GM12891 (cell line): Measurements from ENCODE around the gene BCL2.

Experiments used
- DNase-seq: peaks from one replicate; pipeline ENCODE4 v3.0.0; 2011; ENCODE audit warnings: low spot score; ENCODE audit not compliant: insufficient read length
- FAIRE-seq: peaks from 2 replicates; lab custom pipeline; 2011; peaks lifted over from hg19 to GRCh38; lab: Jason Lieb, UNC
- PAX5 ChIP-seq: IDR thresholded peaks from 2 replicates; pipeline ENCODE4 v1.6.1; 2011; ENCODE audit warnings: low read length, moderate library complexity, mild to moderate bottlenecking; ENCODE audit not compliant: insufficient read depth, severe bottlenecking
- POLR2A ChIP-seq: IDR thresholded peaks from 2 replicates; pipeline ENCODE4 v1.6.1; 2011; ENCODE audit warnings: low read depth, low read length, control low read depth
- POLR2AphosphoS5 ChIP-seq: IDR thresholded peaks from 2 replicates; pipeline ENCODE4 v1.6.1; 2011; ENCODE audit warnings: low read depth, low read length, control low read depth
- POU2F2 ChIP-seq: IDR thresholded peaks from 2 replicates; pipeline ENCODE4 v1.6.1; 2011; ENCODE audit warnings: low read depth, mild to moderate bottlenecking, control low read depth, low read length, moderate library complexity
- SPI1 ChIP-seq: IDR thresholded peaks from 2 replicates; pipeline ENCODE4 v1.6.1; 2011; ENCODE audit warnings: low read depth, low read length, control low read depth
- TAF1 ChIP-seq: IDR thresholded peaks from 2 replicates; pipeline ENCODE4 v1.6.1; 2011; ENCODE audit warnings: low read depth, low read length, control low read depth

Gene BCL2

DNA sequence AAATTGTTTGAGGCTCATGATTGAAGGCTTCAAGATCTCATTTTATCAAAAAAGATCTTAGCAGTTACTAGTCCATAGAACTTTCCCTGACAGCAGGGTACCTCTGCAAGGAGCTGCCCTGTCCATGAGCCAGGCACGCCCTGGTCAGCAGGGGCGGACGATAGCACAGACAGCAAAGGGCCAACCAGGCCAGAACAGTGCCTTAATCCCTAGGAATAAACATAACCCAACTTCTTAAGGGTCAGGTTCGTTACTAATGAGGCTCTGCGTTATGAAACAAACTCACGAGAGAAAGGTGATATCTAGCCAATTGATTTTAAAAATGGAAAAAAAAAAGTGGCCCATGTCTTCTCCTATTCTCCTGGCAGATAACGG lies 59.2 kb downstream of the BCL2 start:
- DNase-seq: no peak
- no peak for TF ChIP-seq PAX5
- TF ChIP-seq TAF1: no peak
- TF ChIP-seq POU2F2: no peak
- TF ChIP-seq POLR2AphosphoS5: no peak
- no peak for TF ChIP-seq SPI1
- TF ChIP-seq POLR2A: no peak
- no peak for FAIRE-seq

DNA sequence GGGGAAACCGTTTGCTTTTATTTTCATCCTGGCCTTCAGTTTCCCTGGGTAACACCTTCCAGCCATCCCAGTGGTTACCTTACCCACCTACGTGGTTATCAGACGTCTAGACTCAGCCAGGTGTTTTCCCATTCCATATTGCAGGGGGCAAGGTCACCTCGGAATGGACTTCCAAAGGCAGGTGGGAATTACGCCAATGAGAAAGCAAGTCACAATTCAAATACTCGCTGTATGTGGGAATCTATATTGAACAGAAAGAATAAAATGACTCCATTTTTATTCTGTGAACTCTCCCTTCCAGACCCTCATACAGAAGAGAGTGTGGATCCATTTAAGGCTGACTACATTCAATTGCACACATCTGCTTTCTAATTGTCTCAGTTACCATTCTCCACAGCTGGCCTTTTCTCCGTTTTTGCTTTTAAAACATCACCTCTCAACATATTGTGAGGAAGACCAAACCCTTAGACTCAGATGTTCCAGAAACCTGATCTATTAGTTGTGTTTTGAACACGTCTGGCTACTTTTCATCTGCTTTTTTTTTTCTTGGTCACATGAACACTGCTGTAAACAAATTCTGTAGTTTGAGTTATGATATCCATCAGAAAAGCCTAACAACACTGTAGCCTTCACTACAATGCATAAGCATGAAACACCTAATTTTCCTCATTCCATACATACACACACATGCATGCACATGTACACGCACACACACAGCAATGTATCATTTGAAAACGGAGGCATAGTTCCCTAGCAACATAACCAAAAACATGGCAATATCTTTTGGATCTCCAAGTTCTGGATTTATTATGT lies 59.8 kb downstream of the BCL2 start:
- FAIRE-seq (peak; percentile 45), DNase-seq (no peak)
- TF ChIP-seq PAX5 (no peak), TAF1 (no peak), POLR2AphosphoS5 (no peak), POLR2A (no peak), POU2F2 (no peak), SPI1 (no peak)

DNA sequence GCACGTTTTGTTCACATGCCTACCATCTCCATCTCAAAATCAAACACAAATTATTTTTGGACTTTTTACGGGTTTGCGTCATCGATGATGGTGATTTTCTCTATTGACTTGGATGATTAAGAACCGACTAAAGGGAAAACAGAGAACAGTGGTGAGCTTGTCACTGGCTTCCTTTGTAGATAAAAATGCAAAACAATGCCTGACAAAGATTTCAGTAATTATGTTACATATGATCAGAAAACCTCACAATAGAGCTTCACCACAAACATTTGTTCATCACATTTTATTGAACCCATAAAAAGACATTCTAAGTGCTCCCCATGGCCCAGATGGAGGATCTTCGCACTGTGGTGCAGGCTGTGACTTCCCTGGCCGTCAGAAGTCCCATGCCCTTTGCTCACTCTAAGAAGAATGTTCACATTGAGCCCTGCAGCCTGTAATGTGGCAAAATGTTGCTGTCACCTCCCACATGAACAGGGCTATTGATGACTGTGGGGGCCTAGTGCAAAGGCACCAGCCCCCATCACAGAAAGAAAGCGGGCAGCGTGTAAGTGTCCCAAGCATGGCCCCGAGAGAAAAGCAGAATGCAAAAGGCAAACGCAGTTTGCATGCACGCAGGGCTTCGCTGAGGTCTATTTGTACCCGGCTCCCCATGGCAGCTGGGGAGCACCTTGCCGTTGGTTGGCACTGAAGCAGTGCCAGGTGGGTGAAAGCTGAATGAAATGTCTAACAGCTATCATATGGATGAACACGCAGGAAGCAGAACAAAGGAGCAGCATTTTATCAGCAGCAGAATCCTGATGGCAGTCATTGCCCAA lies 60.6 kb downstream of the BCL2 start:
- TF ChIP-seq TAF1 (no peak), SPI1 (no peak), POLR2AphosphoS5 (no peak), PAX5 (no peak), POU2F2 (no peak), POLR2A (no peak)
- FAIRE-seq (peak; percentile 38), DNase-seq (no peak)

DNA sequence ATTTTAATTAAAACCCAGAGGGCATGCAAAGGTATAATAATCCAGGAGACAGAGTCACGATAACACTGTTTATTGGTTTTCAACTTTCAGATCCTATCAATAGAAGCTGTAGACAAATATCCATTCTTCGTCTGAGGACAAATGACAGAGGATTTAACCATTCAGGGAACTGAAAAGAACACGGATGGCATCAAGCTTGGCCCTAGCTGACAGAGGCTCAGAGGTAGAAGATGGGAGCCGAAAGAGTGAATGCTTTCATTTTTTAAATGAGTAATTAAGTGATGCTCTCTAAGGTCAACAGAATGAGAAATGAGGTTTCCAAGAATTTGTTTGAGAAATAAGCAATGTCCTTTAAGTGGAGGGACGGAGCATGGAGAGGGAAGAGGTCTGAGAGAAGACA lies 62.1 kb downstream of the BCL2 start:
- DNase-seq: no peak
- no peak for FAIRE-seq
- TF ChIP-seq POLR2AphosphoS5: no peak
- TF ChIP-seq PAX5: no peak
- TF ChIP-seq SPI1: no peak
- TF ChIP-seq POU2F2: no peak
- TF ChIP-seq TAF1: no peak
- TF ChIP-seq POLR2A: no peak

DNA sequence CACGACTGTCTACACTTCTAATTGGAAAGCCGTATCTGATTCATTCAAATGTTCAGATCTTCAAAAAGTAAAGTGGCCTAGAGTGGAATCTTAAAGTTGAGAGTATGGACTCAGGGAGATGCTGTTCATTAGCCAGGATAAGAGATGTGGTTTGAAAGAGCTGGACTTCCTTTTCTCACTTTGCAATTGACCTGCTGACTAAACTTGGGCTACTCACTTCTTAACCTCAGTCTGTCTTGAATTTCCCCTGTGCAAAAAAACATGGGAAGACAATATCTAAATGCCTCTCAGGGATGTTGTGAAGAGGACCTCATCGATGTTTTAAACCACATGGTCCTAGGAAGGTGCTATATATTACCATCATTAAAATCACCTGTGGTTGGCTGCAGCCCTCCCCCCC lies 64.1 kb downstream of the BCL2 start:
- FAIRE-seq: no peak

DNA sequence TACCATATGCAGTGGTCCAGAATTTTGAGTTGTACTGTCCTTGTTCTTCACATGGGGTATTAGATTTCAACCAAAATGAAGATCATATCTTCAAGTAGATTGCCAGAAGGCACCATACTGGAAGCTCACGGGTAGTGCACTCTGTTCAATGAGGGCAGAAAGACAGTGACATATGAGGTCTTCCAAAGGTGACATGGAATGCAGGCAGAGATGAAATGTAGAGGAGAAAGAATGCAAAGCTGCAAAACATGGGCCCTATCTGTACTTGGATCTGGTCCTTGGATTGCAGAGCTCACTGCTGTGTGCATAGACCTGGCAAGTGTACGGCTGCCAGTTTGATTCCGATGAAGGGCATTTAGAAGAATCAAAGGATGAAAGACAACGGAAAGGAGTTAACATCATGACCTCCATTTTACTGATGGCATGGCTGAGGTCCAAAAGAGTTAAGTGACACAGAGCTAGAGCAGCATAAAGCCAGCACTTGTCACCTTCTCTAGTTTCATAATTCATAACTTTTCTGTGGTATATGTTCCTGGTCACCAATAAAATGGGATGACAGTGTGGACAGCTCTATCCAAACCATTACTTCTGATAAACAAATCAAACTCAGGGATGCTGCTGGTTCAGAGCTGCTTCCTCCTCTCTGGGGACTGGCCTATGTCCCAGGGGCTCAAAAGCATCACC lies 64.7 kb downstream of the BCL2 start:
- no peak for TF ChIP-seq POU2F2
- FAIRE-seq (peak; percentile 79), DNase-seq (no peak)

More for the DNA sequence above, 64.1 kb downstream of the BCL2 start:
- no peak for DNase-seq
- no peak for TF ChIP-seq POU2F2
- TF ChIP-seq SPI1: peak; percentile 70

DNA sequence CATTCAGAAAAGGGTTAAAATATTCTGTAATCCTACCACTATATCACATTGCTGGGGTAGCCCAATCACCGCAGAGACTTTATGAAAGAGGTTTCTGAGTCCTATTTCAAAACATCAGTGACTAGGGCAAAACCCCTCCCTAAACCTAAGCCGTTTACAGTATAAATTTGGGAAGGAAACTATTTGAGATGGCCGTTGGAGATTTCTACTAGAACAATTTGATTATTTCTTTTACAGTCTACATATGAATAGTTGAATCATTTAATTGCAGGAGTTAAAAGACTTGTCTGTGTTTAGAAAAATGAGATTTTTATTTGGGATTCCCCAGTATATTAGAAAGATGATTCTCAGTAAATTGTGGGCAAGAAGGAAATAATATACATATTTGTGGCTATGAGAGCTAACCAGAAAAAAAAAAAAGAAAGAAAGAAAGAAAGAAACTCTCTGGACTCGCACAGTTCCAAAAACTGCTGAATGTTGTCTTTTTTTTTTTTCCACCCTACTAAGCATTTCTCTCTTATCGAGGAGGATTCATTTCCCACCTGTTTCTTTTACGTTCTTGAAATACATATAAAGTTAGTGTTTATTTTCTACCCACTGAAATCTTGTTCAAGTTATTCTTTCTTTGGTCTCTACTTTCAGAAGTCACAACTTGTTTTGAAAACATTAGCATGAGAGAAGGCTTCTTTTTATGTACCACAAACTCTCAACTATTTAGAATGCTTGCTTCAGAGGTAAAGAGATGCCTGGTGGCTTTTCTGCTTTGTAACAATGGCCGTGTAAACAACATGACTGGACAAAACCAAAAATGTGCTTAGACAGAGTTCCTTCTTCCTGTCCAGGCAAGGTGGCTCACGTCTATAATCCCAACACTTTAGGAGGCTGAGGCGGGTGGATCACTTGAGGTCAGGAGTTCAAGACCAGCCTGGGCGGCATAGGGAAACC lies 65.9 kb downstream of the BCL2 start:
- FAIRE-seq: peak; percentile 28
- TF ChIP-seq SPI1 (no peak), POU2F2 (no peak), POLR2AphosphoS5 (no peak), TAF1 (no peak), PAX5 (no peak), POLR2A (no peak)
- no peak for DNase-seq

DNA sequence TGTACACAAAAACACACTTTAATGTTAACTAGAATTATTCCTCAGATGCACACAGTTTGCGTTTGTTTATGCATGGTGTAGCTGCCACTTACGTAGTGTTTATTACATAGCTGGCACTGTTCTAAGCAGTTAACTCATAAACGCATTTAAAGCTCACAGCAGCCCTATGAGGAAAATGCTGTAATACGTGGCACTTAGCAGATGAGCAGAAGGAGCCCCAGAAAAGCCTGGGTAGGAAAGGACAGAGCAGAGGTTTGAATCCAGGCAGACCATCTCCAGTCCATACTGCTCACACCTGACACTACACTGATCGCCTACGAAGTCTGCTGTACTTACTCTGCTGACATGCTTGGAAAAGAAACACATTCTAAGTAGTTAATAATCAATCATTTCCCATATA lies 66.6 kb downstream of the BCL2 start:
- TF ChIP-seq POU2F2: no peak
- no peak for TF ChIP-seq SPI1
- TF ChIP-seq POLR2AphosphoS5: no peak
- no peak for TF ChIP-seq TAF1
- no peak for TF ChIP-seq POLR2A
- TF ChIP-seq PAX5: no peak
- peak; percentile 82 for FAIRE-seq
- DNase-seq: no peak

DNA sequence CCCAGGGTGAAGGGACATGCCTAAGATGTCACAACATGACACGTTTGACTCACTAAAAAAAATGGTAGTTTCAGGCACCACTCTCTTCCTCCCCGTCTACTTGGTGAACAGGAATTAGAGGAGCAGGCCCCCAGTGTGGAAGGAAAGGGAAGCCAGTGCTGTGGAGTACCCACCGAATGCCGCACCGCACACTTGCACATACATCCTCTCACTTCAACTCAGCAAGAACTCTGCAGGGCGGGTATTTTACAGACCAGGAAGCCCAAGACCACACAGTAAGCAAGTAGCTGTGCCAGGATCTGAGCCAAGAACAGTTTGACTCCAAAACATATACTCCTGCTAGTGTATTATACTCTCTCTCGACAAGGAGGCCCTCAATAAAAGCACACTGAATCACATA lies 69.8 kb downstream of the BCL2 start:
- TF ChIP-seq SPI1 (no peak), TAF1 (no peak), POU2F2 (no peak), PAX5 (no peak), POLR2A (no peak), POLR2AphosphoS5 (no peak)
- DNase-seq: no peak
- FAIRE-seq: peak; percentile 80
